Fibroblast of skin of back (primary cell): ENCODE results near the gene DNAH7.
"Not testable (repeated sequence)": the region's sequence is repeated elsewhere in the genome, so short reads cannot be mapped to it uniquely, and the experiment has no call there.

ENCODE experiments used
- DNase-seq: peaks from one replicate; pipeline ENCODE4 v3.0.0-alpha.2; 2013

DNAH7 gene

GRCh38 chr2:195711478-195711877 lies 357.2 kb downstream of the DNAH7 start:
- no peak for DNase-seq

- peak; percentile 68 for DNase-seq
Measured at GRCh38 chr2:195709901-195710806, 358.5 kb downstream of the DNAH7 start.

GRCh38 chr2:195706161-195706900 lies 362.3 kb downstream of the DNAH7 start:
- DNase-seq: peak; percentile 73

GRCh38 chr2:195700480-195700879 lies 368.2 kb downstream of the DNAH7 start:
- no peak for DNase-seq

- no peak for DNase-seq
Measured at GRCh38 chr2:195697681-195698220, 370.9 kb downstream of the DNAH7 start.

- no peak for DNase-seq
Measured at GRCh38 chr2:195696012-195696411, 372.6 kb downstream of the DNAH7 start.

GRCh38 chr2:195695002-195695631 lies 373.5 kb downstream of the DNAH7 start:
- DNase-seq: peak; percentile 23

GRCh38 chr2:195694553-195694952 lies 374.1 kb downstream of the DNAH7 start:
- no peak for DNase-seq

- DNase-seq: not testable (repeated sequence)
Measured at GRCh38 chr2:195692531-195692930, 376.1 kb downstream of the DNAH7 start.
